Stimulated activated CD8-positive, alpha-beta memory T cell treated with anti-CD3 and anti-CD28 coated beads, Interleukin-2, amount 100 ng/mL, for 1 hour (primary cell): ENCODE results near the gene BST1.

Source experiments
- DNase-seq, 2 donors: peaks; one replicate each; pipeline ENCODE4 v3.0.0-alpha.2; 2020; ENCODE audit warnings: low read depth in 2 of 2

The BST1 gene

DNA sequence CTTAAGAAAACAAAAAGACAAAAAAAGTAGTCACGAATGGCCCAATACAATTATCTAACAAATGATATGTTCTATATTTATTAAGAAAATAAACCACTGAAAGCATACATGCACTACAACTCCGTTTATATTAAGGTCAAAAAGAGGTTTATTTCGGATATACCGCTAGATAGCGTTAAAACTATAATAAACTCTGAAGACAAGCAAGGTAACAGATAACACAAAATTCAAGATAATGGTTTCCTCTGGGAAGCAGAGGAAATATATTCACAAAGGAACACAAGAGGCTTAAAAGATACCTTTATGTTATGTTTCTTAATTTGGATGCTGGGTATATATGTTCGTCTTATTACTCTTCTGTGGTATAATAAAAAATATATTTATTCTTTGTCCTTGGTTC is 26.0 kb upstream of the BST1 start:
- DNase-seq: no peak

DNA sequence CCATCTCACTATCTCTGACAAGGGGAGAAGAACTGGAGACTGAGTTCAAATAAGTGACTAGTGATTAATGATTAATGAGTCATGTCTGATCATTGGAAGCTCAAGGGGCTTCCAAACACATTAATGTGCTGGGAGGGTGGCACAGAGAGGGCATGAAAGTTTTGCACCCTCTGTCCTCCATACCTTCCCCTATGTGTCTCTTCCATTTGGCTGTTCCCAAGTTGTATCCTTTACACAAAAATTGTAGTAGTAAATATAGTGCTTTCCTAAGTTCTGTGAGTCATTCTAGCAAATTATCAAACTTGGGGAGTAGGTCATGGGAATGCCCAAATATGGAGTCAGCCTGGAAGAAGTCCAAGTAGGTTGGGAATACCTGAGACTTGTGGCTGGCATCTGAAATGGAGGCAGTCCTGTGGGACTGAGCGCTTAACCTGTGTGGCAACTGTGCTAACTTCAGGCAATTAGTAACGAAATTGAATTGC is 25.3 kb upstream of the BST1 start:
- DNase-seq: no peak

DNA sequence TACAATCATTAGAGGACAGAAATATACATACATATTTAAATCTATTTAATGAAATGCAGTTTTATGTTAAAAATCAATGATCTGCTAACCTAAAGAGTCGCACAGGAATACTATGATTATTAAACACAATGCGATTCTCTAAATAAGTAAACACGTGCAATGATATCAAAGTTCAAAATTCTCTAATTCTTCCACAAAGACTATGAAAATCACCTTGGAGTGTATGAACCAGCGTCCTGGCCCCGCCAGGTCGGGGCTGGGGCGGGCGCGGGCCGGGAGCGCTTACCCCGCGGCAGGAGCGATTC is 21.8 kb upstream of the BST1 start:
- no peak for DNase-seq

- DNase-seq: peak; percentile 92 to 96
These were observed 21.3 kb upstream of the BST1 start, which contains the start of gene FAM200B for GRCh38 chr4:15681372-15682241. TSS of gene FAM200B (plus strand) at chr4:15681827. CDS start at chr4:15686978, 5,151 bp downstream.

GRCh38 chr4:15682242-15683142 is 20.4 kb upstream of the BST1 start:
- DNase-seq: no peak

GRCh38 chr4:15683143-15683495 is 19.7 kb upstream of the BST1 start:
- DNase-seq: no peak

DNA sequence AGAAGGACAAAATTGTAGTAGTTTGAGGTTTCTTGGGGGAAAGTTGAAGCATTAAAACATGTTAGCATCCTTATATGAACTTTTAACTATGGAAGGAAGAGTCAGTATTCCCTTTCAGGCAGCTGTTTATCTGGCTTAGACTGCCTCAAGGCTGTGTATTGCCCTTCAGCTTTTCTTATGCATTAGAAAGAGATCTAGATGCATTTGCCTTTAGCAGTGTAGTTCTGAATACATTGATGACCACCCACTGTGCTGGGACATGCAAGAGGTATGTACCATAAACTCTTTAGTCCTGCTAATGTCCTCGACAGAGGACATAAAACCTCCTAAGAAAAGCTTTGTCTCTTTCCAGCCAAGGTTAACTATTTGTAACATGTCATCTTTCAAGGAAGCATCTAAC is 18.4 kb upstream of the BST1 start:
- DNase-seq: no peak

GRCh38 chr4:15688051-15688450 is 14.8 kb upstream of the BST1 start:
- no peak for DNase-seq

DNA sequence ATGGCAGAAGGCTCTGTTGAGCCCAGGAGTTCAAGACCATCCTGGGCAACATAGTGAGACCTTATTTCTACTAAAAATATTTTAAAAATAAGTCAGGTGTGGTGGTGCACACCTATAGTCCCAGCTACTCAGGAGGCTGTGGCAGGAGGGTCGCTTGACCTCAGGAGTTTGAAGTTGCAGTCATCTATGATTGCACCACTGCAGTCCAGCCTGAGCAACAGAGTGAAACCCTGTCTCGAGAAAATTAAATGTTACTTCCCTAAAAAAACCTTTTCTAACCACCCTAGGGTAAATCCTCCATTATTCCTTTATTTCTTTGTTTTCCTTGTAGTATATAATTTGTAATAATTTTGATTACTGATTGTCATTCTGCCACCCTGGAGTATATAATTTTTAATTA is 13.3 kb upstream of the BST1 start:
- no peak for DNase-seq

DNA sequence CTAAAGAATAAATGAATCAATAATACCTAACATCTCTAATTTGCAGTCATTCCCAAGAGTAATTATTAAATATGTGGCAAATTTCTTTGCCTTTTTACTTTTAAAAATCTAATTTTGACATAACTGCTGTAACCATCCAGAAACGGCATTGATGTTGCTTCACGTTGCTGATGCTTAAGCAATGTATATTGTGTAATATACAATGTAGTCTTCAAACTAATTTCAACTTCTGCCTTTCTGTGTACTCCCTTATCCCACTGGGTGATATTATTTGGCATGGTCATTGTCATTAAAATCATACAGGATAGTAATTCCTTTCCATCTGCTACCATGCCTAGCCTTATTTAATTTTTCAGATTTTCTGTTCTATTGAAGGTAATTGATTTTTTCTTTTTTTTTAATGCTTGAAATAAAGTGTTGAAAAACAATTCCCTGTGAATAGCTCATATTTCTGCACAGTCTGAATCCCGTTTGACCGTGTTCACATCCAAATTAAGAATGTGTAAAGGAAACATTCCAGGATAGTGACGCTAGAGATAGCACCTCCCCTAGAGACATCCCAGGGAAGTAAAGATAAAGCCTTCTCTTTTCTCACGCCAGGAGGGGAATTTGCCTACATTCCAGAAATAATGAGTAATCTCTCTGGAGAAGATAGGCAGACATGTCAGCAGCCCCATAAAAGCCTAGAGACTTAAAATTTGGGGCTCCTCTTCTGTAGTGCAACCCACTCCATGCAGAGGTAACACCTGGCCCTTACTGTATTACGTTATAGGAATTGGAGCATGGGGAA is 12.7 kb upstream of the BST1 start:
- no peak for DNase-seq

DNA sequence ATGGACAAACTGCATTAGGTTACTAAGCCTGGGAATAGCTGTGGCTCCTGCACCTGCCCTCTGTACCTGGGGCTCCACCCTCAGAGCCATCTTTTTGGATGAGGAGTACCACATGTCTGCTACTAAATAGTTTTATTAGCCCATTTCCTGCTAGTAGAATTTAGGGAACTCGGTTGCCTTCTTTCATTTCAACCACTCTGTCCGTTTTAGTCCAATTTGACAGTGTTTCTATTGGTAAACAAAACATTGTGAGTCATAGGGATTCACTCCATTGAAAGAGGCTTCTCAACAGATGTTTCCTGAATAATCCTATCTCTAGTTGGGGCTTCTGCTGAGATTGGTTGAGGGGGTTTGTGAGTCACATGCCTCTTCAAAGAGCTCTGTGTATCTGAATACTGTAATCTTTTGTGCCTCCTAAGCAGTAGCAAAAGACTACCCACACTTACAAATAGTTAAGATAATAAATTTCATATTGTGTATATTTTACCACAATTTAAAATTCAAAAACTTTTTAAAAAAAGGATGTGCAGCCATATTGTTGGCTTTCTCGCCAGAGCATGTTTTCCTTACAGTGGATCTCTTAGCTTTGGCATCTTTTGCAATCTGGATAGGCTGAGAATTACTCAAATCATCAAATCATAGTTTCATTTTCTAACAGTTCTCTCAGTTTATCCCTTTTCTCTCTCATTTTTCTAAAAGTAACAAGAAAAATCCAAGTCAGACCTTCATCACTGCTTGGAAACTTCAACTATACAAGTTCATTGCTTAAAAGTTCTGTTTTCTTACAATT is 11.3 kb upstream of the BST1 start:
- DNase-seq: no peak

DNA sequence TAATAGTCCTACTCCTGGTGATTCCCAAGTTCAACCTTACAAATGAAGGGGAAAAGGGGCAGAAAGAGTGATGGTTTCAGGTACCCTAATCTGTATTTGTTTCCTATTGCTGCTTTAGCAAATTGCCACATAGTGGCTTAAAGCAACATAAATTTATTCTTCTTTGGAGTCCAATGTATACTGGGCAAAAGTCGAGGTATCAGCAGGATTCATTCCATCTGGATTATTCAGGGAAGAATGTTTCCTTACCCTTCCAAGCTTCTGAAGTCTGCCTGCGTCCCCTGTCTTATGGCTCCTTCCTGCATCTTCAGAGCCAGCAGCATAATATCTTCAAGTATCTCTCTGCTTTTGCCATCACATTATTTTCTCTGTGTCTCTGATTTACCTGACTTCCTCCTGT is 10.3 kb upstream of the BST1 start:
- DNase-seq: no peak

DNA sequence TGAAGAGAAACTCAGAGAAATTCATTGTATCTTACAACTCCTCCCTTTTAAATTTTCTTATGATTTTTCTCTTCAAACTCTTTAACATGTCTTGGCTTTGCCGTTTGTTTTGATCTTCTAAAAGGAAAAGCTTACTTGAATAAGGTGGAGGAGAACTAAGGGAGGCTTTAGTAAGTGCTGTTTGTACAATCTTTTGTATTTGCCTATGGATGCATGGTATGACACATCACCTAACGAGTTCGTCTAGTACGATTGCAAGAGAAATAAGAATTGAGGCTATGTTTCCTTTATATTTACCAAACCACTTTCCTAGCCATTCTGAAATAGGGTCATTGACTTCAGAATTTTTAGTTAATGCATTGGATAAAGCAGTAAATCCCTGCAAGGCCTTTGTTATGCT is 8.4 kb upstream of the BST1 start:
- no peak for DNase-seq

GRCh38 chr4:15695240-15695699 is 7.6 kb upstream of the BST1 start:
- DNase-seq: no peak

DNA sequence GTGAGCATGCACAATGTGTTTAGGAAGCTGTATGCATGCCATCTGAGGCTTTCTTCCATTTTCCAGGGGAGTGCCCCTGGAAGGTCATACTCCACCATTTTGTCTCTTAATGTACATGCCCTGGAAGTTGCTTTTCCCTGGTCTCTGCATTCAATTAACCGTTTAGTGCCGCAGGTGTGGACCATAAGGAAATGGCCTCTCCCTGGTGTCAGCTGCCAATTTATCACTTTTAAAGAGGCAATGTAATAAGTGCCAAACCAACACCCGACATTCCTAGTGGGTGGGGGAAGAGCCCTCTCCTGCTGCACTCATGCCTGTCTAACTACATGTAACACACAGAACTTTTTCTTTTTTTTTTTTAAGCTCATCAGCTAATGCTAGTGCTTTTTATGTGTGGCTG is 7.1 kb upstream of the BST1 start:
- no peak for DNase-seq

GRCh38 chr4:15696866-15697265 is 6.0 kb upstream of the BST1 start:
- DNase-seq: no peak

DNA sequence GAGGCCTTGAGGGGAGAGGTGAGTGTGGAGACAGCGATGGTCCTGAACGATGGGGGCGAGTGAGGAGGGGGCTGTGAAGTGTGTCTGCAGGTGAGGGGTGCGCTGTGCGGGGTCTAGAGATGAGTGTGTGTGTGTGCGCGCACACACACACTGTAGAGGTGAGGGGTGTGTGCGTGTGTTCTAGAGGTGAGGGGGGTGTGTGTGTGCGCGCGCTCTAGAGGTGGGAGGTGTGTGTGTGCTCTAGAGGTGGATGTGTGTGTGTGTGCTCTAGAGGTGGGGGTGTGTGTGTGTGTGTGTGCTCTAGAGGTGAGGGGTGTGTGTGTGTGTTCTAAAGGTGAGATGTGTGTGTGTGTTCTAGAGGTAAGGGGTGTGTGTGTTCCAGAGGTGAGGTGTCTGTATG is 574 bp downstream of the BST1 start:
- no peak for DNase-seq

DNA sequence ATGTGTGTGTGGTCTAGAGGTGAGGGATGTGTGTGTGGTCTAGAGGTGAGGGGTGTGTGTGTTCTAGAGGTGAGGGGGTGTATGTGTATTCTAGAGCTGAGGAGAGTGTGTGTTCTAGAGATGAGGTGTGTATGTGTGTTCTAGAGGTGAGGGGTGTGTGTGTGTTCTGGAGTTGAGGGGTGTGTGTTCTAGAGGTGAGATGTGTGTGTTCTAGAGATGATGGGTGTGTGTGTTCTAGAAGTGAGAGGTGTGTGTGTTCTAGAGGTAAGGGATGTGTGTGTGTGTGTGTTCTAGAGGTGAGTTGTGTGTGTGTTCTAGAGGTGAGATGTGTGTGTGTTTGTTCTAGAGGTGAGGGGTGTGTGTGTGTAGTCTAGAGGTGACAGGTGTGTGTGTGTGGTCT is 1.3 kb downstream of the BST1 start:
- no peak for DNase-seq

DNA sequence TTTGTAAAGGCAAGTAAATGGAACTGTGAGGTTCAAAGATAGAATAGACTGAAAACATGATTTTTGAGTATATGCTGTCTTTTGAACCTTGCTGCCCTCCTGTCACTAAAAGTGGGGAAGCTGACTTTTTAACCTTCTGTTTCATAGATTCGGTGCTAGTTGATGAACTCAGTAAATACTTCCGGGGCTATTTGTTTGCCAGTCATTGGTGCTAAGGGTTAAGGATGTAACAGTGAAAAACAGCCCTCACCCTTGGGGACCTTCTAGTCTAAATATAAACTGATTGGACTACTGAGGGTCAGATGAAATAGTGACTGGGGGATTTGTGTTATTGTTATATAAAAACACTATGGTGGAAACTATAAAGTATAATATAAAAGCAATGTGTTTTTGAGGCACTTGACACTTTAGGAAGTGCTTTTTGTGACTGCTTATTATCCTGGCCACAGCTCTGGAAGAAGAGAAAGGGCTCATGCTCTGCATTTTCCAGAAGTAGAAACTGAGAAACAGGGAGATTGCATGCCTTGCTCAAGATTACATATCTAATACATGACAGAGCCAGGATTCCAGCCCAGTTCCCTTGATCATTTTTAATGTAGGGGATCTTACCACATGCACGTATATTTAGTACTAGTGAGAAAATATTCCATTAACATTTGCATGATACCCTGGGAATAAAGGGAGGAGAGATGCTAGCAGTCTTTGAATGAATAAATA is 3.9 kb downstream of the BST1 start:
- no peak for DNase-seq

GRCh38 chr4:15707363-15707715 is 4.5 kb downstream of the BST1 start:
- no peak for DNase-seq

GRCh38 chr4:15711762-15712161 is 8.9 kb downstream of the BST1 start:
- DNase-seq: no peak
